ENCODE results near the gene USP20.

- TF ChIP-seq CTCF (conservative IDR thresholded peaks at IDR 0.05; ENCODE audit: low read length) (no peak), EZH2phosphoT487 (IDR thresholded peaks at IDR 0.05; ENCODE audit: borderline replicate concordance, low read depth, low read length) (no peak)
Measured at GRCh38 chr9:129886226-129887174, 51.2 kb downstream of the USP20 start.

Data from OCI-LY7 (cell line).